ENCODE results near the gene GHITM.
"Not testable (repeated sequence)": the region's sequence is repeated elsewhere in the genome, so short reads cannot be mapped to it uniquely, and the experiment has no call there.

DNA sequence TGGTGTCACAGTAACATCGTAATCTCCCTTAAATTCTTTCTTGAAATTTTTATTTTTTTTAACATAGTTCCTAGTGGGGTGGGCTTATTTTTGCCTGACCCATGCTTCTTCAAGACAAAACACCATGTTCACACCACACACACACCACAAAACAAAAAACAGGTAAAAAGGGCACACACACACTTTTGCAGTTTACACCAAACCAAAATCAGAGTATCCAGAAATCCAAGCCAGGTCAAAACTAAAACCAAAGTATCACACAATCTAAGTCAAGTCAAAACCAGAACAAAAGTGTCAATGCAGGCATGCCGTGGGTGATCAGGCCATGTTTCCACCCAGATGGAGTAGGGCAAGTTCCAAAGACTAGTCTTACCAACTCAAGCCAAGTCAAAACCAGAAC lies 31.9 kb downstream of the GHITM start:
- TF ChIP-seq, protein P1, sequence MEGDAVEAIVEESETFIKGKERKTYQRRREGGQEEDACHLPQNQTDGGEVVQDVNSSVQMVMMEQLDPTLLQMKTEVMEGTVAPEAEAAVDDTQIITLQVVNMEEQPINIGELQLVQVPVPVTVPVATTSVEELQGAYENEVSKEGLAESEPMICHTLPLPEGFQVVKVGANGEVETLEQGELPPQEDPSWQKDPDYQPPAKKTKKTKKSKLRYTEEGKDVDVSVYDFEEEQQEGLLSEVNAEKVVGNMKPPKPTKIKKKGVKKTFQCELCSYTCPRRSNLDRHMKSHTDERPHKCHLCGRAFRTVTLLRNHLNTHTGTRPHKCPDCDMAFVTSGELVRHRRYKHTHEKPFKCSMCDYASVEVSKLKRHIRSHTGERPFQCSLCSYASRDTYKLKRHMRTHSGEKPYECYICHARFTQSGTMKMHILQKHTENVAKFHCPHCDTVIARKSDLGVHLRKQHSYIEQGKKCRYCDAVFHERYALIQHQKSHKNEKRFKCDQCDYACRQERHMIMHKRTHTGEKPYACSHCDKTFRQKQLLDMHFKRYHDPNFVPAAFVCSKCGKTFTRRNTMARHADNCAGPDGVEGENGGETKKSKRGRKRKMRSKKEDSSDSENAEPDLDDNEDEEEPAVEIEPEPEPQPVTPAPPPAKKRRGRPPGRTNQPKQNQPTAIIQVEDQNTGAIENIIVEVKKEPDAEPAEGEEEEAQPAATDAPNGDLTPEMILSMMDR (IDR thresholded peaks at IDR 0.05), result not testable (repeated sequence)
- not testable (repeated sequence) for TF ChIP-seq POLR2A (IDR thresholded peaks at IDR 0.05)
